ENCODE measurements around the gene SEMA4D.
A peak's percentile ranks its signal among the peaks of the same experiment; 100 is the strongest.

Gene SEMA4D

GRCh38 chr9:89351584-89352300 is 146.2 kb downstream of the SEMA4D start:
- DNase-seq (ENCODE audit: low spot score) = no peak

DNA sequence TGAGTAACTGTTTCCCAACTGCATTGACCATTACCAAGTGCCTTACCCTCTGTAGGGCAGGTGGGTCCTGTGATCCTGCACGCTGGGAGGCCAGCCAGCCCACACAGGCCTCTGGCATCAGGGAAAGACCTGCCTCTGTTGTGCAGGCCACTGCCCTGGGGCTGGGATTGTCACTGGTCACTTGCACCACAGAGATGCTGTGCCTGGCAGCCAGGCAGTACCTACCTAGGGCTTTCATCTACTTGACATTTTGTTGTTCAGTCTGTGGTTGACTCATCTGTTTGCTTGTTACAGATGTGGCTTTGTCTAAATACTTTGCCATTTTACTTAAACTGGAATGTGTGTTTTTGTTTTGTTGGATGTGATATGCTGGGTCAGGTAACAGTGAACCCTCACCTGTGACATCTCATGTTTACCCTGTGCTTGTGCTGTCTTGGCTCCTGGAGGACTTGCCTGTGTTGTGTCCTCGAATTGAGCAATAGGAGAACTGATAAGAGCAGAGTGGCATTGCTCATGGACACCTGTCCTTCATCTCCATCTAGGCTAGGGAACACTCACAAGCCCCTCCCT is 146.8 kb downstream of the SEMA4D start:
- DNase-seq (ENCODE audit: low spot score) = no peak

GRCh38 chr9:89349607-89350006 is 148.3 kb downstream of the SEMA4D start:
- DNase-seq (ENCODE audit: low spot score) = no peak

DNA sequence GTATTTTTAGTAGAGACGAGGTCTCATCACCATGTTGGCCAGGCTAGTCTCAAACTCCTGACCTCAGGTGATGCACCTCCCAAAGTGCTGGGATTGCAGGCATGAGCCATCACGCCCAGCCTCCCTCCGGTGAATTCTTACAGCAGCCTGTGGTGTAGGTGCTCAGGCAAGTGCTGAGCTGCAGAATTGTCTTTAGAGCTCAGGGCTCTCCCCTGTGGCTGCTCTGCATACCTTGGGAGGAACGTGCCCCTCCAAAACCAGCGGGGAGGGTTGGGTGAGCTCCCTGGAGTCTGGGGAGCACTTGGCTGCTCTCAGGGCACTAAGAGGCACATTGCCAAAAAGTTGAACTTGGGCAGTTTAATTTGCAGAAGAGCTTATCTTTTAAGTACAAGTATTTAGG is 150.3 kb downstream of the SEMA4D start:
- no peak for DNase-seq (ENCODE audit: low spot score)

GRCh38 chr9:89346696-89347095 is 151.2 kb downstream of the SEMA4D start:
- DNase-seq (ENCODE audit: low spot score) = no peak

GRCh38 chr9:89345476-89345875 is 152.4 kb downstream of the SEMA4D start:
- DNase-seq (ENCODE audit: low spot score) = no peak

DNA sequence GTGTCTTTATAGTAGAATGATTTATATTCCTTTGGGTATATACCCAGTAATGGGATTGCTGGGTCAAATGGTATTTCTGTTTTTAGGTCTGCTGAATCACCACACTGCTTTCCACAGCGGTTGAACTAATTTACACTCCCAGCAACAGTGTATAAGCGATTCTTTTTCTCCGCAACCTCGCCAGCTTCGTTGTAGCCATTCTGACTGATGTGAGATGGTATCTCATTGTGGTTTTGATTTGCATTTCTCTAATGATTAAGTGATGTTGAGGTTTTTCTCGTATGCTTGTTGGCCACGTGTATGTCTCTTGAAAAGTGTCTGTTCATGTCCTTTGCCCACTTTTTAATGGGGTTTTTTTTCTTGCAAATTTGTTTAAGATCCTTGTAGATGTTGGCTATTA is 154.1 kb downstream of the SEMA4D start:
- peak; percentile 27 for DNase-seq (ENCODE audit: low spot score)

DNA sequence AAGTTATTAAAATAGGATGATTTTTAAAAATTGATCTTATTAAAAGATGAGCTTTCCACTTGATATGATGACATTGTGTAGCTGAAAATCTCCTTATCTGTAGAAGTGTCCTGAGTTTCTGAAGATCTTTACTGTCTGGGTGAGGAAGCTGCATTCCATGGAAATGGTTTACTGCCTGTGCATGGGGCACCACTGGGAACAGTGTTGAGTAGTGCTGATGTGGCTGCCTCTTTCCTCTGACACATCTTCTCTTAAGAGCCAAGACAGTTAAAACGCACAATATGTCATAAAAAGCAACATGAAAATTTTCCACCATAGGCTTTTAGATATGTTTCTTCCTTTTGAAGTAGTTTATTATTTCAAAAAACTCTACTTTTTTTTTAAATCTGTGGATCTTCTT is 155.0 kb downstream of the SEMA4D start:
- no peak for DNase-seq (ENCODE audit: low spot score)

DNA sequence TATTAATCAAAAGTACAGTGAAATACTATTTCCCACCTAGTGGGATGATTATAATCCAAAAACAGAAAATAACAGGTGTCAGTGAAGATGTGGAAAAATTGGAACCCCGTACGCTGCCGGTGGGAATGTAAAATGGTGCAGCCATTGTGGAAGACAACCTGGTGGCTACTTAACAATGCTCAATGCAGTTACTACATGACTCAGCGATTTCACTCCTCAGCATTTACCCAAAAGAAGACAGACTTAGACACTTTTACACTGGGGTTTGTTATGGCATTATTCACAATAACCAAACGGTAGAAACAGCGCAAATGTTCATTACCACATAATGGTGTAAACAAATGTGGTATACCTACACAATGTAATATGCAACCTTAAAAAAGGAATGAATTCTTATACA is 155.7 kb downstream of the SEMA4D start:
- DNase-seq (ENCODE audit: low spot score) = no peak

DNA sequence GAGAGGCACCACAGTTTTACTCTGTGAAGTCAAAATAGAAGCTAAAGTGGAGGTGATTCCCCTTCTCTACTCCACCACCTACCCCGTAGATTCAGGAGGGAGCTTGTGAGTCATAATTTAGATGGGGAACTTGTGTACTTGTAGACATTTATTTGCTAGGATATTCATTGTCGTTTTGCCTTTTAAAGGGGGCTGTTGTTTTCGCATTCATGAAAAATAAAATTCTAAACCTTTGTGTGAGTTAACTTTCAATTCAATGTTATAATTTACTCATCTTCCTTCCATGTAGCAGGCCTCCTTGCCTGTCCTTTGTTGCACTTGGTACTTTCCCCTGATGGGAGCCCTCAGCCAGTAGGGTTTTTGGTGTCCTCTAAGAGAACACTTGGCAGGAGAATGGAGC is 157.6 kb downstream of the SEMA4D start:
- DNase-seq (ENCODE audit: low spot score) = no peak

- DNase-seq (ENCODE audit: low spot score) = no peak
Observed at GRCh38 chr9:89339807-89340206, 158.1 kb downstream of the SEMA4D start.

DNA sequence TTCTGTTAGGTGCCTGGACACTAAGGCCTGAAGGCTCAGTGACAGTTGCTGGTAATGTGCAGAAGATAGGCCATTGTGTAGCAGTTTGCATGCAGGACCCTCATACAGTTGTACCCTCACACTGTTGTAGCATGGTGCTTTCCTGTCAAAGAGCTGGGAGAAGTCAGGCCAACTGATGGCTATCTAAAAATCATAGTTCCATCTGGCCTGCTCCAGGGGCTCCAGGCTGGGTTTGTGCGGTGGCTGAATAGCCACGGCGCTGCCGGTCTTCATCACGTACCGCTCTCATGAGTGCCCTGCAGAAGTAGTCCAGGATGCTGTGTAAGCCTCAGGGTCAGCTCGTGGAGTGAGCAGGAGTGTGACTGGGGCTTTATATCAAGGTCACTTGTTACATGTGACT is 167.4 kb downstream of the SEMA4D start:
- no peak for DNase-seq (ENCODE audit: low spot score)

DNA sequence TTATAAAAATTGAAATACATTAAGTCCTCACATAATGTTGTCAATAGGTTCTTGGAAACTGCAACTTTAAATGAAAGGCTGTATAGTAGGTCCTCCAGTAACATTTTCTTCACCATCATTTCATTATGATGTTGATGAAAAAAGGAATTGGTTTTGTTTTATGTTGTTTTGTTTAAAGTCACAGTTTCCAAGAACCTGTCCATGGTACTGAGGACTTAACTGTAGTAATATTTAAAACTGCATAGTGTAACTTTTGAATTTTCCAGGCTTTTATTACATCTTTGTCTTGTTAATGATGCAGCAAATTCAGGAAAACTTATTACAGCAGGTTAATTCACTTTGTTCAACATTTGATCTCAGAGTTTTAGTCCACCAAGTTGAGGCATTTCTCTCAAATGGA is 168.0 kb downstream of the SEMA4D start:
- no peak for DNase-seq (ENCODE audit: low spot score)

DNA sequence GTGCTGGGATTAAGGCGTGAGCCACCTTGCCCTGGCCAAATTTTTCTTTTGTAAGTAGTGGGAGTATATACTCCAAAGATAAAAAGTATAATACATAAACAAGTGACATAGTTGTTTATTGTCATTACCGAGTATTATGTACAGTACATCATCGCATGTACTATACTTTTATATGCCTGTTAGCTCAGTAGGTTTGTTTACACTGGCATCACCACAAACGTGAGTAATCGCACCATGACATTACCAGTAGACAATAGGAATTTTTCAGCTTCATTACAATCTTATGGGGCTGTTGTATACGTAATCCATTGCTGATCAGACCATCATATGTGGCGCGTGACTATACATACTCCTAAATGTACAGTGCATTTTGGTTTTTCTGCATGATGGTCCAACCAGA is 169.8 kb downstream of the SEMA4D start:
- no peak for DNase-seq (ENCODE audit: low spot score)

- no peak for DNase-seq (ENCODE audit: low spot score)
Observed at GRCh38 chr9:89325733-89326132, 172.2 kb downstream of the SEMA4D start.

DNA sequence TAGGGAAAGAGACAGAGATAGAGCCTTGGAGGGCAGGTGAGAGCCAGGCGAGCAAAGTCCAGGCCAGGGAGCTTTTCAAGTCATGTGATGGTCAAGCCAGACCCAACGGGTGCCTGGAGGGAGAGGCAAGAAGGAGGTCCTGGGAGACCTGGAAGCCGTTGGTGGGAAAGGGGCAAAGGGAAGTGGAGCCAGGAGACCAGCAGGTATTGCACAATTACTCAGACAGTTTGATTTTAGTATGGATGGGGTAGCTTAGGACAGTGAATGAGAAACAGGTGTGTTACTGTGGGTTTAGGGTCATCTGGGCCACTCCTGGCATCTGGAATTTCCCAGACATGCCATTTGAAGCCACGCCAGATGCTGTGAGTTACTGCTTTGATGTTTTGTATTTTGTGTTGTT is 174.5 kb downstream of the SEMA4D start:
- DNase-seq (ENCODE audit: low spot score) = no peak

DNA sequence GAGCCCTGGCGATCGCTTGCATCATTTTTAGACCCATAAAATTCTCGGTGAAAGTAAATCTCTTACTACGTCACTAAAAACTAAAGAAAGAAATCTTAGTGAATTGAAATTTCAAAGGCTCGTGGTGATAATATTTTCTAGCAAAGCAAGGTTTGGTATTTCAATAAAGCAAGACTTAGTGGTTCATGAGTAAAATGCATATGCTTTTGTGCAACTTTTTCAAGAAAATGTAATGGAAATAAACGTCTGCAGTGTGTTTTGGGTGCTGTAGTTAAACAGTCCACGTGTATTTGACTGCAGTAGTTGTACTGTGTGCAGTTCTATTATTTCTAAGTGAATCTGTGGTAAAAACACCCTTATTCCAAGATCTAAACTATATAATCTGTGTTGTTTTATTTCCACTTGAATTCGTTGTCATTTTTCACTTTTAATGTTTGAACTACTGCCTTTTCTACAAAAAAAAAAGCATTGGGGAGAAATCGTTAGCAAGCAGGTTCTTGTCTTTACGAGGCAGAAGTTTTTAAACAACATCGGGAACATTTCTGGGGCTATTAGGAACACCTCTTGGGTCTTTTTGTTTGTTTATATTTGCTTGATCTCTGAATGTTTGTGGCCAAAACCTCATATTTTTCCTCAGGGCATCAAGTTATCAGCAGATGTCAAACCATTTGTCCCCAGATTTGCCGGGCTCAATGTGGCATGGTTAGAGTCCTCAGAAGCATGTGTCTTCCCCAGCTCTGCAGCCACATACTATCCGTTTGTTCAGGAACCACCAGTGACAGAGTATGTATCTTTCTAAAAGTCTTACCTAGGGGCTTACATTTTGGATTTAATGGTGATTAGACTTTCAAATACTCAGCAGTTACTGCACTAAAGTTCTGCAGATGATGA is 178.7 kb downstream of the SEMA4D start:
- no peak for DNase-seq (ENCODE audit: low spot score)

GRCh38 chr9:89318123-89319014 is 179.5 kb downstream of the SEMA4D start, which contains the start of gene SECISBP2:
TSS of gene SECISBP2 (plus strand) at chr9:89318500. CDS start at chr9:89318577, 77 bp downstream.
- peak; percentile 93 for DNase-seq (ENCODE audit: low spot score)

DNA sequence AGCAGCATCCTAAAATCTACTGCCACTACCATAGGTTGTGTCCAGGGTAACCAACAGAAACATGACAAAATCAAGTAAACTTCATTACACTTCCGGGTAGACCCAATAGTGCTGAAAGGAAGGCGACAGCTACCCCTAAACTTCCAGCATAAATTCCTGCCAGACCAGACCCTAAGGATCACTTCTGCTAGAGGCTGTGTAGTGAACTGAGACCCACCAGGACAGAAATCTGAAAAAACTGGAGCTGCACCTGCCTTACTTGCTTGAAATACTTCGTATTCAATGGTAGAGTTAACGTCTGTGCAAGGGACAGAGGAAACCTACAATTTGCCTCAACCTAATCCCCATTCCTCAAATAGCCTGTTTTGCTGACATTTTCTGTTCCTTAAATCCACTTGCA is 180.6 kb downstream of the SEMA4D start:
- no peak for DNase-seq (ENCODE audit: low spot score)

DNA sequence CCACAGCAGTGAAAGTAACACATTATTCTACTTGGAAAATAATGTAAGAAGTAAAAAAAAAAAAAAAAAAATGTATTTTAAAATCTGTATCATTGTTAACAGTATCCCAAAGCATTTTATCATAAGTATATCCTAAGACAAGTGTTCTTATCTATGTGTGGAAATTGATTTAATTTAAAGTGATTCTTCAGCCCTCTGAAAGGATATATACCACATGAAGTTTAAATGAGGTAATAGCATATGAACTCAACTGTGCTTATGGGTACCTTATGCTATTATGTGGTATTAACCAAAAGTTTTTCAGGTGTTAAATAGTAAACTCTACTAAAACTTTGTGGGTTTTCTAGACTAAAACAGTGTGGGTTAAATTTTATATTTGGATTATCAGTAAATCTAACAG is 182.4 kb downstream of the SEMA4D start:
- no peak for DNase-seq (ENCODE audit: low spot score)

GRCh38 chr9:89314955-89315354 is 183.0 kb downstream of the SEMA4D start:
- DNase-seq (ENCODE audit: low spot score) = no peak

DNA sequence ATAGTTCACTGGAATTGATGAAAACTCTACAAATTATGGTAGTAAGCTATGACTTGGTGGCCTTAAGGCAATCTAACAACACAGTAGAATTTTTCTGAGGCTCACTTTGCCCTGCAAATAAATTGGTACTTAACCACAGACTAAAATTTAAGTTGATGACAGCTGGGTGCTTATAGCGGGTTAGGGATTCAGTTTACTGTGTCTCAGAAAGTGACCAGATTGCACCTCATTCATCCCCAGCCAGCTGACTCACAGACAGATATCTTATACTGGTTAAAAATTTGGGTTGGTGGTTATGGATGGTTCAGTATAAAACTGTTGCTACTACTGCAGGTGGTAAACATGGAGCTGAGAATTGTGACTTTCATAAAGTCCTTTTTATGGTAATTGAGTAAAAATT is 184.1 kb downstream of the SEMA4D start:
- peak; percentile 7 for DNase-seq (ENCODE audit: low spot score)
